OCI-LY7 (cell line): ENCODE data around the gene FAM163A.

Experiments used
- EZH2phosphoT487 ChIP-seq: fragments of 200-600 bp; sonication (generic); IDR thresholded peaks from 2 replicates; pipeline ENCODE4 v1.6.1; 2018; ENCODE audit warnings: low read depth, borderline replicate concordance, mild to moderate bottlenecking, mixed run types, antibody characterized with exemption, low read length, moderate library complexity, mixed read lengths
- TF ChIP-seq, protein P1 (sequence below): fragments of 200-600 bp; sonication (generic); conservative IDR thresholded peaks from 2 replicates; pipeline ENCODE4 v1.5.1; 2014; ENCODE audit warnings: mild to moderate bottlenecking, antibody characterized with exemption, low read length, moderate library complexity, mixed read lengths

DNA sequence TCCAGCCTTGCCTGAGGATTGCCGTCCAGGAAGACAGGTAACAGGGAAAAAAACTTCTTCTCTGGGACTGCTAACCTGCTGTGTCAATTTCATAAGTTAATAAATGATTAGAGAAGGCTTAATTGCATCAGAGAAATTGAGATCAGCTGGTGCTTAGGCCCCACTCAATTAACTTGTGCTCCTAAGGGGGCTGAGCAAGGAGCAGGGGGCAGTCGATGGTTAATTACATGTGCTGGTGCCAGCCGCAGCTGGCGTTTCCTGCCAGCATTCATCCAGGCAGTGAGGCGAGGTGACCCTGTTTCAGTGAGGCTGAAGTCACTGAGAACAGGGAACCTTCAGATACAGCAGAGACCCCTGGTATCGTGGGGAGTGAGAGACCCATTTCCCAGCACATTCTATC lies 60.0 kb downstream of the FAM163A start:
- TF ChIP-seq, protein P1, sequence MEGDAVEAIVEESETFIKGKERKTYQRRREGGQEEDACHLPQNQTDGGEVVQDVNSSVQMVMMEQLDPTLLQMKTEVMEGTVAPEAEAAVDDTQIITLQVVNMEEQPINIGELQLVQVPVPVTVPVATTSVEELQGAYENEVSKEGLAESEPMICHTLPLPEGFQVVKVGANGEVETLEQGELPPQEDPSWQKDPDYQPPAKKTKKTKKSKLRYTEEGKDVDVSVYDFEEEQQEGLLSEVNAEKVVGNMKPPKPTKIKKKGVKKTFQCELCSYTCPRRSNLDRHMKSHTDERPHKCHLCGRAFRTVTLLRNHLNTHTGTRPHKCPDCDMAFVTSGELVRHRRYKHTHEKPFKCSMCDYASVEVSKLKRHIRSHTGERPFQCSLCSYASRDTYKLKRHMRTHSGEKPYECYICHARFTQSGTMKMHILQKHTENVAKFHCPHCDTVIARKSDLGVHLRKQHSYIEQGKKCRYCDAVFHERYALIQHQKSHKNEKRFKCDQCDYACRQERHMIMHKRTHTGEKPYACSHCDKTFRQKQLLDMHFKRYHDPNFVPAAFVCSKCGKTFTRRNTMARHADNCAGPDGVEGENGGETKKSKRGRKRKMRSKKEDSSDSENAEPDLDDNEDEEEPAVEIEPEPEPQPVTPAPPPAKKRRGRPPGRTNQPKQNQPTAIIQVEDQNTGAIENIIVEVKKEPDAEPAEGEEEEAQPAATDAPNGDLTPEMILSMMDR = no peak
- TF ChIP-seq EZH2phosphoT487 = no peak
